HG03108 (cell line): ENCODE measurements around the gene RASA3.
A peak's percentile ranks its signal among the peaks of the same experiment; 100 is the strongest.
"Not testable (repeated sequence)": the region's sequence is repeated elsewhere in the genome, so short reads cannot be mapped to it uniquely, and the experiment has no call there.

ENCODE experiments used
- ATAC-seq: cut with Tn5 transposase; IDR thresholded peaks from one replicate; pipeline ENCODE4 v1.9.1; 2021; ENCODE audit warnings: moderate library complexity; ENCODE audit not compliant: unreplicated experiment

Gene RASA3

DNA sequence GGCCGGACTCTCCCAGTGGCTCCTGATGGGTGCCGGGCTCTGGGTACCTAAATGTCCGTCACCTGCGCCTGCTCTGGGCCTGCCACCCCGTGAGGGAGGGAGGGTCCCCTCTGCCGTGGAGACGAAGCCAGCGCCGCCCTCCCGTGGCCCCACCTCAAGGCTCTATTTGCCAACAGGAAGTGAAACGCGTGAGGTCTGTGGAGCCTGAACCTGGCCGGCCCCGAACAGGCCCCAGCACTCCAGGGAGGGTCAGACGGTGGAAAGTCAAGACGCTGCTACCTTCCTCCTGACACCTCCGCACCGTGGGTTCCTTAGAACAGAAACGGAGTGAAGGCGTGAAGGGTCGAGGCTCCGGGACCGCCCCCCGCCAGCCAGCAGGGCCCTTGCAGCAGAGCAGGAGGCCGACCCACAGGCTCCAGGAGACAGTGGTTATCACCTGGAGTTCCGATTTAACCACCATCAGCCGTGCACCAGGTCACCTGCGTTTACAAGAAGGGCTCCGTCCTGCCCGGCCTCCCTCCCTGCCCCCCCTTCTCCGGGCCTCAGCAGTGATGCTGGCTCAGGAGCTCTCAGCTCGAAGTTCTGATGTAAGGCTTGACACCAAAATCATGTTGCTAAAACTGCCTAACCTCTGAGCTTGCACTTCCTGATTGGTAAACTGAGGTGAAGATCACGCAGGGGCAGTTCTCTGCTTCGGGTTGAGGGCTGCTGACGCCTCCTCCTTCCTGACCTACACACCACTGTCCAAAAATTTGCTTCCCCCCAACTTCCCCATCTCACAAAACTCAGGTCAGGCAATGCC is 107.6 kb downstream of the RASA3 start:
- peak; percentile 64 for ATAC-seq

DNA sequence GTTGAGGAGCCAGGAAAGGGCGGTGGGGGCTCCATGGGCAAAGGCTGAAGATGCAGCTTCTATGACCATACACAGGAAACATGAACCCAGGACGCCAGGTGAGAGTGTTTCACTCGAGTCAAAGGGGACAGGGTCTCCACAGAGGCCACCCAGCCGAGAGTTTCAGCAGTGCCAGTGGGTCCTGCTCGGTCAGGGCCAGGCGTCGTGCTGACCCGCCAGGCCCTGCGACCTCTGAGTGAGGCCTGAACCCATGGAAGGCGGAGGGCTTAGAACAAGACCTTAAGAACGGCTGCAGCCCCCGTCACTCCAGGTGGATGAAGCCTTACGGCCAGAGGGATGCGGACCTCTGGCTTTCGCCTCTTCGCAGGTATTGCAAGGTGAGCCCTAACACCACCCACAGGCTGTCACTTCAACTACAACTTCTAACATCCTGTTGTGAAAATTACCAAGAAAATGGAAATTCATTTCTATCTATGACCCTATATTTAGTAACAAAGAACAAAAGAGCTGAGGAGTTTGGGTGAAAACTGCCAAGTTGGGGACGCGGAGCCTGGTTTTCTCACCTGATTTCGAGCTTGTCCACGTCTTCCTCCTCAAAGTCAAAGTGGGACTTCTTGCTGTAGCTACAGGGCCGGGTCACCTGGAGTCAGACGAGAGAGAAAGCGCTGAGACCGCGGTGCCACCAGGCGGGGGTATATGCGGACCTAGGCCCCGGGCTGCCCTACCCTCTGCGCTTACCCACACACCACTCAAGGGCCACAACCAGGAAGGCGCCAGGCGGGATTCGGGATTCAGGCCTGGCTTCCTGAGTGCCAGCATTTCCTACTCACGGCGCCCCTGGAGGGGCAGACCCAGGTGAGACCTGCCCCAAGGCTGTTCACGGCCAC is 108.5 kb downstream of the RASA3 start:
- ATAC-seq = no peak

DNA sequence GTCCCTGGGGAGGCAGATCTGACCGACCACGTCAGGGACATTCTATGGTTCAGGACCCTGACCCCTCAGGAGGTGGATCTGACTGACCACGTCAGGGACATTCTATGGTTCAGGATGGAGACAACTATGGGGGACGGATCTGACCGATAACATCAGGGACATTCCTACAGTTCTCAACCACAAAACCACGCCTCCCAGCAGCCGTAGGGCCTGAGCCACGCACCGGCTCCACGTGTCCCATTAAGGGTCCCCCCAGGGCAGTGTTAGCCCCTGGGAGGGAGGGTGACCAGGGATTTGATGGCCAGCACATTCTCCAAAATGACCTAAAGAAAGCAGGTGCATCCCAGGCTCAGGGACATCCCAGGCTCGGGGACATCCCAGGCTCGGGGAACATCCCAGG is 109.5 kb downstream of the RASA3 start:
- ATAC-seq = no peak

GRCh38 chr13:114022309-114022669 is 110.1 kb downstream of the RASA3 start:
- ATAC-seq = no peak

DNA sequence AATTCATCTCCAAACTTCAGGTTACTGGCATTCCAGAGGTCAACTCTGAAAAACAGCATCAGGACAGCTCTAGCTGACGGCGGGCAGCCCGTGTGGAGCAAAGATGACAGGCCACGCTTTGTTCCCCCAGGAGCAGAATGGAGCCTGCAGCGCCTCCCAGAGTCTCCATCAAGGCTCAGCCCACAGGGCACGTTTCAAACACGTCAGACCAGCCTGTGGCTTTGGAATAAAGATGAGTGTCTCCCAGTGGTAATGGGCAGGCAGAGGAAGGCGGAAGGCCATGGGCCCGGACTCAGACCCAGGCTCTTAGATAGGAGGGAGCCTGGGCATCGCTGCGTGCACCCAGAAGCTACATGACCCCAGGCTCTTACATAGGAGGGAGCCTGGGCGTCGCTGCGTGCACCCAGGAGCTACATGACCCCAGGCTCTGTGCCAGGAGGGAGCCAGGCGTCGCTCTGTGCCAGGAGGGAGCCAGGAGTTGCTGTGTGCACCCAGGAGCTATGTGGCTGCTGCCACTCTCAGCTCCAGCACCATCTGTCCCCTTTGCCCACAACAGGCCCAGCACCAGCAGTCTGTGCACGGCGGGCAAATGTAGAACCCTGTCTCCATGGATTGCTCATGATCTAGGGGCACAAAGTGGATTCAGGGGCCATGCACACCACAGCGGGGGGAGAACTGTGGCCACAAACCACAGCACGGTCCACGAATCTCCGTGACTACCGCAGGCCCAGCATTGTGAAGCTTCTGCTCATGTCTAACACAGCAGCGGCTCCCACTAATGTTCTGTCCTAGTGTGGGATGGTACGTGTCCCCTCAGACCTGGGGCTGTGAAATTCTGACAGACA is 110.7 kb downstream of the RASA3 start:
- ATAC-seq = no peak

GRCh38 chr13:114020750-114021463 is 111.5 kb downstream of the RASA3 start:
- ATAC-seq = no peak

DNA sequence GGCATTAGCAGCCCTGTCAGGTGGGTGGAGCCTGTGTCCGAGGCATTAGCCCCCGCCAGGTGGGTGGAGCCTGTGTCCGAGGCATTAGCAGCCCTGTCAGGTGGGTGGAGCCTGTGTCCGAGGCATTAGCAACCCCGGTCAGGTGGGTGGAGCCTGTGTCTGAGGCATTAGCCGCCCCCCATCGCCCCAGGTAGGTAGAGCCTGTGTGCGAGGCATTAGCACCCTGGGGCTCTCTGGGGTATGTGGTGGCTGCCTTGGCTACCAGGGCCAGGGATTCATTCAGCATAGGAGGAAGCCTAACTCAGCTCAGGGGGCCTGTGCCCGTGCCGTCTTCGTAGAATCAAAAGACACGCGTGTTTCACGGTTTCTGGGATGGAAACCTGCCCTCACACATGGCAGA is 112.3 kb downstream of the RASA3 start:
- not testable (repeated sequence) for ATAC-seq

DNA sequence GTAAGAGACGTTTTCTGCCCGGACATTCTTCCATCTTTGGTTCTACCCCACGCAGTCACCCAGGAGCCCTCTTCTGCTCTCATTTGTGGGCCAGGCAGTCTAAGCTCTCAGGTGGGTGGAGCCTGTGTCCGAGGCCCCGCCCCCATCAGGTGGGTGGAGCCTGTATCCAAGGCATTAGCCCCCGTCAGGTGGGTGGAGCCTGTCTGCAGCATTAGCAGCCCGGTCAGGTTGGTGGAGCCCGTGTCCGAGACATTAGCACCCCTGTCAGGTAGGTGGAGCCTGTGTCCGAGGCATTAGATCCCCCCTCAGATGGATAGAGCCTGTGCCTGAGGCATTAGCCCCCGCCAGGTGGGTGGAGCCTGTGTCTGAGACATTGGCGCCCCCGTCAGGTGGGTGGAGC is 113.1 kb downstream of the RASA3 start:
- ATAC-seq = no peak

- no peak for ATAC-seq
These were observed 113.9 kb downstream of the RASA3 start for GRCh38 chr13:114018461-114019055.

GRCh38 chr13:114017966-114018365 is 114.5 kb downstream of the RASA3 start:
- no peak for ATAC-seq

DNA sequence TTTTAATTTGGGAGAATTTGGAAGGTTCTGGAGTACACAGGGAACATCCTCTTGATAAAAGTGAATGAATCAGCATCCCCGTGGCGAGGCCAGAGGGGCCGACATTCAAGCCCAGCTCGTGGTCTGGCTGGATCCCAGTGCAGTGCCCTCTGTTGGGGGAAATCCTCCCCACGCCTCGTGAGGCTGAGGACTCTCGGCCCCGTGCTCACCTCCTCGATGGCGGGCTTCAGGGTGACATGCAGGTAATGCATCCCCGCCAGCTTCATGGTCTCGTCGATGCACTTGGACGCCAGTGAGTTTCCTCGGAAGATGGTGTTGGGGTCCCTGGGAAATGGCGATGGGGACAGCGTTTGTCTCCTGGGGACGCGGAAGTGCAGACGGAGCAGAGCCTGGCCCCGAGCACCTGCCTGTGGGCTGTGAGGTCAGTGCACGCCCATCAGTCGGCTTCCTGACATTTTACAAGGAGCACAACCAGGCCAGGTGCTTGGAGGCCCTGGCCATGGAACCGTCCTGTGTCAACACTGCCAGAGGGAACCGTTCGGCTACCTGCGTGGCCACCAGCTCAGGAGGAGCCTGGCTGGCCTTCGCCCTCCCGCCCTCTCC is 115.3 kb downstream of the RASA3 start:
- no peak for ATAC-seq

- ATAC-seq = no peak
These were observed 115.9 kb downstream of the RASA3 start for GRCh38 chr13:114016321-114017027.

- ATAC-seq = no peak
These were observed 116.5 kb downstream of the RASA3 start for GRCh38 chr13:114015969-114016295.

GRCh38 chr13:114015111-114015968 is 117.1 kb downstream of the RASA3 start:
- no peak for ATAC-seq

GRCh38 chr13:114013952-114014629 is 118.3 kb downstream of the RASA3 start:
- ATAC-seq = no peak

DNA sequence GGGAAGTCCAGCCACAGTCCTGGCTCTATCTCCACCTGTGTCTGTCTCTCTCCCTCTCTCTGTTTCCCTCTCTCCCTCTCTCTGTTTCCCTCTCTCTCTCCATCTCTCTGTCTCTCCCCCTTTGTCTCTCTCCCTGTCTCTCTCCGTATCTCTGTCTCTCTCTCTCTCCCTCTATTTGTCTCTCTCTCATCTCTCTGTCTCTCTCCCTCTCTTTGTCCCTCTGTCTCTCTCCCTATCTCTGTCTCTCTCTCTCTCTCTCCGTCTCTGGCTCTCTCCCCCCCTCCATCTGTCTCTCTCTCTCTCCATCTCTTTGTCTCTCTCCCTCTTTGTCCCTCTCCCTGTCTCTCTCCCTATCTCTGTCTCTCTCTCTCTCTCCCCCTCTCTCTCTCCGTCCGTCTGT is 119.1 kb downstream of the RASA3 start:
- no peak for ATAC-seq

DNA sequence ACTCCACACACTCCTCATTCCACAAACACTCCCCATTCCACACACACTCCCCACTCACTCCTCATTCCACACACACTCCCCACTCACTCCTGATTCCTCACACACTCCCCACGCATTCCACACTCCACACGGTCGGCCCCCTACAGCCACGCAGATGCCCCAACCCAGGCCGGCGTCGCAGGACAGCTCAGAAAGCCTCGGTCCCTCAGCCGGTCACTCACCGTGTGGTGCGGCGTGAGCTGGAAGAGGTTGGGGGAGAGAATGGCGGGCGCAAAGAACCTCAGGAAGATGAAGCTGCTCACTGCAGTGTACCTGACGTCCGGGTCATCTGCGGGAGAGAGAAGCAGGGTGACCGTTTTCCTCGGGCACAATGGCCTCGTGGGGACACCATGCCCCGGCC is 119.5 kb downstream of the RASA3 start:
- no peak for ATAC-seq

DNA sequence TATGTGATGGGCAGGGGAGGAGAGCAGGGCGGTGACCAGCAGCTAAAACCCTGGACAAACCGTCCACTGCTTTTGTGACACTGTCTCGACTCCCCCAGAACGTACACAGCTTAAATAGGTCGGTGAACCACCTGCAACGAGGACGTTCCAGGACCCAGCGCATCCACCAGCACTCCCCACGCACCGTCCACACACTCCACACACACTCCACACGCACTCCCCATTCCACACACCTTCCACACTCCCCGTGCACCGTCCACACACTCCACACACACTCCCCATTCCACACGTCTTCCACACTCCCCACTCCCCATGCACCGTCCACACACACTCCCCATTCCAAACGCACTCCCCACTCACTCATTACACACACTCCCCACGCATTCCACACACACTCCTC is 120.3 kb downstream of the RASA3 start:
- ATAC-seq = no peak
